ENCODE results near the gene PKMYT1. TPM values are rescaled to one million over a fixed set of nuclear protein-coding genes. Genes with fewer than 3 reads are reported as not detected.

Gene PKMYT1
- total RNA-seq, 1 experiment from 2014 or later: 105 TPM

DNA sequence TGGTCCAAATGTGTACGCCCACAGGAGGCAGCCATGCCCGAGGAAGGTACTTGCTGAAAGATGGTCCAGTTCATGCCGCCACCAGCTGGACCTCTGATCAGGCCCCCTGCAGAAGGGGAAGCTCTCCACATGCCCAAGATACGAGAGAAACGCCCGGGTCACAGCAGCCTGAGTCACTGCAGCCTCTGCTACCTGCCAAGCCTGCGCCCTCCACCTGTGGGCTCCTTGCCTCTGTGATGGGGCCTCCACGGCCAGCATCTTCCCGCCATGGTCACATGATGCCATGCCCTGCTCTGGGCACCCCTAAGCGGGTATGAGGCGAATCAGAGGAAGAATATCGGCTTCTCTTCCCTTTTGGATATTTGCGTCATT lies 29.9 kb downstream of the PKMYT1 start:
- no peak for DNase-seq
- no peaks in the 10 kb centered on the region for H3K79me2 ChIP-seq (ENCODE audit: low read depth)
- H3K4me2 ChIP-seq: no peak overlapping the region
- no peaks in the 10 kb centered on the region for H3K4me1 ChIP-seq (replicated peaks; ENCODE audit: insufficient read depth)
- H4K20me1 ChIP-seq (ENCODE audit: insufficient read depth): no peaks in the 10 kb centered on the region
- H3K9me3 ChIP-seq (ENCODE audit: insufficient read depth, low read depth): no peaks in the 10 kb centered on the region
- CTCF ChIA-PET: interaction anchor here (0.6 kb wide), 1 partner anchor 33 kb away, joined by 3 read pairs; no protein-coding TSS in a partner anchor
- H3F3A ChIP-seq (ENCODE audit: insufficient read depth, low read depth): 0 out of 2 replicates have a peak, but pooled peaks cover 4% of the 10 kb centered on the region
- no peak for TF ChIP-seq EZH2 (IDR thresholded peaks at IDR 0.05; ENCODE audit: low read depth)
- no peak for TF ChIP-seq CTCF (conservative IDR thresholded peaks at IDR 0.05)
- POLR2A ChIA-PET (ENCODE audit: unreplicated experiment): no interaction called here
- no peaks in the 10 kb centered on the region for H3K9me2 ChIP-seq (ENCODE audit: insufficient read depth)
- no TSS peak for BruUV-seq (replicated peaks)
- no peak overlapping the region for H2AFZ ChIP-seq
- H3K36me3 ChIP-seq (ENCODE audit: low read depth): no peaks in the 10 kb centered on the region
- no peak overlapping the region for H3K4me3 ChIP-seq
- intact Hi-C loops (cut with micrococcal nuclease; ENCODE audit: unreplicated experiment): no loop called here
- H3K27ac ChIP-seq: no peak overlapping the region
- H3K27me3 ChIP-seq (ENCODE audit: insufficient read depth, low read depth): no peaks in the 10 kb centered on the region

GRCh38 chr16:2949705-2950352 lies 30.4 kb downstream of the PKMYT1 start:
- Histone ChIP-seq H3K4me2 (no peak overlapping the region), H3K79me2 (ENCODE audit: low read depth) (no peaks in the 10 kb centered on the region), H3F3A (ENCODE audit: insufficient read depth, low read depth) (0 out of 2 replicates have a peak, but pooled peaks cover 4% of the 10 kb centered on the region), H3K9me3 (ENCODE audit: insufficient read depth, low read depth) (no peaks in the 10 kb centered on the region), H3K4me1 (replicated peaks; ENCODE audit: insufficient read depth) (no peaks in the 10 kb centered on the region), H3K27ac (no peak overlapping the region), H4K20me1 (ENCODE audit: insufficient read depth) (no peaks in the 10 kb centered on the region), H3K9me2 (ENCODE audit: insufficient read depth) (no peaks in the 10 kb centered on the region), H3K4me3 (no peak overlapping the region), H2AFZ (no peak overlapping the region), H3K27me3 (ENCODE audit: insufficient read depth, low read depth) (no peaks in the 10 kb centered on the region), H3K36me3 (ENCODE audit: low read depth) (no peaks in the 10 kb centered on the region)
- no peak for DNase-seq
- CTCF ChIA-PET: no interaction called here
- no TSS peak for BruUV-seq (replicated peaks)
- TF ChIP-seq EZH2 (IDR thresholded peaks at IDR 0.05; ENCODE audit: low read depth): no peak
- TF ChIP-seq CTCF (conservative IDR thresholded peaks at IDR 0.05): no peak
- POLR2A ChIA-PET (ENCODE audit: unreplicated experiment): no interaction called here
- intact Hi-C loops (cut with micrococcal nuclease; ENCODE audit: unreplicated experiment): no loop called here

DNA sequence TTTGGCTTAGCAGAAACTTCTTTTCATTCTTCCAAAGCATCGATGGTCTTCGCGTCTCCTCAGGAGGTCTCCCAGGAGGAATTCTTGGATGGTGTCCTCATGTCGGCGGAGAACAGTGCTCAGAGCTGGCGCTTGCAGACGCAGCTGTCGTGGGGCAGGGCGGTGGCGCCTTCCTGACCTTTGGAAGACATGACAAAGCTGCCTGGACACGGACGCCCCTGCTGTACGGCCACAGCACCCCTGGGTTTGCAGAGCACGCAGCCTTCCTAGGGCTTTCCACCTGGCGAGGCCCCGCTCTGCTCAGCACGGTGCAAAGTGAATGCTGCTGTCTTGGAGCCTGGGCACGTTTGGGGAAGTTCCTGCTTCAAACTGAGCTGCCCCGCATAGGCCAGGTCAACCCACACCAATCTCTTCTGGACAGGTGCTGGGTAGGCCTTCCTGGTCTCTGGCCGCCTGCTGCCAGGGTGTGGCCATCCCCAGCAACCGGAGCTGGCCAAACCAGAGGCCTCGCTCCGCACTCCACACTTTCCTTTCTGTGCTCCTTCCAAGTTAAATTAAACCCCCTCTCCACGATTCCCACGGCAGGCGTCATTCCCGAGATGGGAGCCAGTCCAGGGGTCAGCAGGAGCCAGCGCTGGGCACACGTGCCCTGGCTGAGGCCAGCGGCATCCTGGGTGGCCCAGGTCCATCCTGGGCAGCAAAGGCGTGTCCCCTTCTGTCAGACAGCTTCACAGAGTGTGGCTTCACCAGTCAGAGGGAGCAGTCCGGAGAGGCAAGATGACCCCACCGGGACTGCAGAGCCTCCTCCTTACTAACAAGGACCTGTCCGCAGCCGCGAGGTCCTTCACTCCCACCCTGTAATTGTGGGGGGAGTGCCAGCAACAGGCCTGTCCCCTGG lies 31.2 kb downstream of the PKMYT1 start:
- Histone ChIP-seq H2AFZ (no peak overlapping the region), H3K9me2 (ENCODE audit: insufficient read depth) (no peaks in the 10 kb centered on the region), H3K4me2 (no peak overlapping the region), H4K20me1 (ENCODE audit: insufficient read depth) (no peaks in the 10 kb centered on the region), H3K4me3 (no peak overlapping the region), H3K36me3 (ENCODE audit: low read depth) (no peaks in the 10 kb centered on the region), H3K4me1 (replicated peaks; ENCODE audit: insufficient read depth) (no peaks in the 10 kb centered on the region), H3K27me3 (ENCODE audit: insufficient read depth, low read depth) (no peaks in the 10 kb centered on the region), H3K27ac (no peak overlapping the region), H3K9me3 (ENCODE audit: insufficient read depth, low read depth) (no peaks in the 10 kb centered on the region), H3F3A (ENCODE audit: insufficient read depth, low read depth) (0 out of 2 replicates have a peak, but pooled peaks cover 4% of the 10 kb centered on the region), H3K79me2 (ENCODE audit: low read depth) (no peaks in the 10 kb centered on the region)
- no peak for TF ChIP-seq EZH2 (IDR thresholded peaks at IDR 0.05; ENCODE audit: low read depth)
- BruUV-seq (replicated peaks): no TSS peak
- intact Hi-C loops (cut with micrococcal nuclease; ENCODE audit: unreplicated experiment): no loop called here
- no peak for DNase-seq
- ChIA-PET POLR2A (ENCODE audit: unreplicated experiment) (no interaction called here), CTCF (no interaction called here)
